GM21723 (cell line): ENCODE results near the gene ACAT2.
A peak's percentile ranks its signal among the peaks of the same experiment; 100 is the strongest.
"Not testable (repeated sequence)": the region's sequence is repeated elsewhere in the genome, so short reads cannot be mapped to it uniquely, and the experiment has no call there.

Source experiments
- ATAC-seq: cut with Tn5 transposase; IDR thresholded peaks from one replicate; pipeline ENCODE4 v1.9.1; 2021; ENCODE audit warnings: mild to moderate bottlenecking, moderate library complexity; ENCODE audit not compliant: unreplicated experiment

Gene ACAT2

DNA sequence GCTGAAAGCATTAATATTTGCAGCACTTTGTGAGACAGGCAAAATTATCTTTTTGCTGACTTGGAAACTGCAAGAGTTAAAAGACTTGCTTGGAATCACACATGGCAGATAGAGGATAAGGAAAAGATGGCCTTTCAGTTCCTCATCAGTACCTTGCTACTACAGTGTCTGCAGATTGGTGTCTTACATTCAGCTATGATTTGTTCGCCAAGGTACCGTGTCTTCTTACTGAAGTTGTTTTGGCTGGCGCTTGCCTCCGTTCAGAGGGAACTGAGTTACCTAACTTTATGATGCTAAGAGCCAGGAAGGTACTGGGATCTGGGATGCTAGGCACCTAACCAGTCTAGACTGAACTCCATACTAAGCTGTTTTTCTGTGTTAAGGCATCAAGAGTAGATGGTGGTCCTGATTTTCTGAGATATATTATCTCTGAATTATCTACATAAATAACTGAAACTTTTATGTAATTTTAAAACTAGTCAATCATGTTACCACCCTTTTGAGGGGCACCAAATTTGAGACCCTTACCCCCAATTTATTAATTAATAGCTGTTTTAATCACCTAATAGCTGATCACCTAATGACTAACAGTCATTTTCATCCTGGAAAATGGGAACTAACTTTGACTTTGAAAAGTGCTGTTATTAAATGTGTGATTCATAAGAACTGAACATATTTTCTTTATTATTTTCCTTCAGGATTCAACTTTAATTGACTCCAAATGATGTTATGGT, 32.1 kb upstream of the ACAT2 start:
- peak; percentile 16 for ATAC-seq

DNA sequence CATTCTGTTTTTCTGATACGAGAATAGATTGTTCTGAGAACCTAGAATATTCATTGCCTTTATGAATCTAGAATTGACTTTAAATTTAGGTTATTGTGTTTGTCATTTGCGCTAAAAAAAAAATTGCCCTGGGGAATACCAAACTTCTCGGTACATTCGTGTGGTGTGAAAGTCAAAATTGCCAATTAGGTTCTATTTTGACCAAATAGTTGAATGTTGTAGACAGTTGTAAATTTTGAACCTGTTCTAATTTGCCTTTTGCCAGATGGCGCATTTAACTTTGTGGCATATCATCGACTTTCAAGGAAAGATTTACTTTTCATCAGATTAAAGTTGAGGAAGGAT, 31.5 kb upstream of the ACAT2 start:
- ATAC-seq = no peak

DNA sequence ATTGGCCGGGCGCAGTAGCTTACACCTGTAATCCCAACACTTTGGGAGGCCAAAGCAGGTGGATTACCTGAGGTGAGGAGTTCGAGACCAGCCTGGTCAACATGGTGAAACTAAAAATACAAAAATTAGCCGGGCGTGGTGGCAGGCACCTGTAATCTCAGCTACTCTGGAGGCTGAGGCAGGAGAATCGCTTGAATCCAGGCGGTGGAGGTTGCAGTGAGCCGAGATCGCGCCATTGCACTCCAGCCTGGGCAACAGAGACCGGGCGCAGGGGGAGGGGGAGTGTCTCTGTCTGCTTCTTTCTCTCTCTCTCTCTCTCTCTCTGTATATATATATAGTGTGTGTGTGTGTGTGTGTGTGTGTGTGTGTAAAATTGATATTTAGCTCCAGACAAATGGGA, 29.3 kb upstream of the ACAT2 start:
- not testable (repeated sequence) for ATAC-seq

DNA sequence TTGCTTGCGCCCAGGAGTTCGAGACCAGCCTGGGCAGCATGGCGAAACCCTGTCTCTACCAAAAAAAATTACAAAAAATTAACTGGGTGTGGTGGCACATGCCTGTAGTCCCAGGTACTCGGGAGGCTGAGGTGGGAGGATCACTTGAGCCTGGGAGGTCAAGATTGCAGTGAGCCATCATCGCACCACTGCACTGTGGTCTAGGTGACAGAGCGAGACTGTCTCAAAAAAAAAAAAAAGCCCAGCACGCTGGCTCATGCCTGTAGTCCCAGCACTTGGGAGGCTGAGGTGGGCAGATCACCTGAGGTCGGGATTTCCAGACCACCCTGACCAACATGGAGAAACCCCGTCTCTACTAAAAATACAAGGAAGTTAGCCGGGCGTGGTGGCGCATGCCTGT, 28.4 kb upstream of the ACAT2 start:
- ATAC-seq = not testable (repeated sequence)

DNA sequence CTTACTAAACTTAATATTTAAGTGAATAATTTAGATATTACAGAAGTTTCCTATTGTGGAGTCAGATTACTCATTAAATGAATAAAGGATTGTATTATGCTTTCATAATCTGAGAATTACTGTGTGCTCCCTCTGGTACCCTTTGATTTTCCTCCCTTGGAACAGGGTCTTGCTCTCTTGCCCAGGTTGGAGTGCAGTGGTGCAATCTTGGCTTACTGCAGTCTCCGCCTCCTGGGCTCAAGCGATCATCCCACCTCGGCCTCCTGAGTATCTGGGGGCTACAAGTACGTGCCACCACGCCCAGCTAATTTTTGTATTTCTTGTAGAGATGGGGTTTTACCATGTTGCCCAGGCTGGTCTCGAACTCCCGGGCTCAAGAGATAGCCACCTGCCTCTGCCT, 24.9 kb upstream of the ACAT2 start:
- ATAC-seq = no peak

DNA sequence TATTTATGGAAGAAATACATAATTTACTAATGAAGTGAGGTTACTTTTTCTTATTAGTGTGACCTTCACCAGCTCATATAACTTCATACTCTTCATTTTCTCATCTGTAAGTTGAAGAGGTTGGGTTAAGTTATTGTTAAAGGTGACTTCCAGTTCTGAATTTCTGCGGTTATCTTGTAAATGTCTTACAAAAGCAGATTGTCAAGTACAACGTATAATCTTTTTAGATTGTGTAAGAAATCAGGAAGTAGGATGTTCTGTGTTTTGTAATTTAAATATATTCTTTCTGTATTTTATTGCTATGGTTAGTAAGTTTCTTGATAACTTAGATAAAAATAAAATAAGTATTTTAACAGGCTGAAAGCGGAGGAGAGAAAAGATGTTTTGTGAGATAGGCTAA, 22.5 kb upstream of the ACAT2 start:
- ATAC-seq = no peak

DNA sequence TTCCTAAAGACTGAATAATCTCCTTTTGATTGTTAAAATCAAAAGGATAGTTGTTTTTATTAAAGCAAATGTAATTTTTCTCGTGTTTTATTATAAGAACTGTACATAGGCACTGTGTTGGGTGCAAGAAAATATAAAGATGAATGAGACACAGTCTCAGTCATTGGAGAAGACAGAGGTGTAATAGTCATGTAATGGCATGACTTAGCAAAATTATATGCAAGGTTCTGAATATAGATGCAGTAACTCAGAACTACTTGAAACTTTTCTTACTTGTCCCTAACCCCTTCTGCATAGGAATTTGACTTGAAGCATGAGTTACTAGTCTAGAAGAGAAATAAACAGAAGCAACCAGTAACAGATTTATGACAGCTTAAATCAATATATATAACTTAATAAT, 19.7 kb upstream of the ACAT2 start:
- no peak for ATAC-seq

DNA sequence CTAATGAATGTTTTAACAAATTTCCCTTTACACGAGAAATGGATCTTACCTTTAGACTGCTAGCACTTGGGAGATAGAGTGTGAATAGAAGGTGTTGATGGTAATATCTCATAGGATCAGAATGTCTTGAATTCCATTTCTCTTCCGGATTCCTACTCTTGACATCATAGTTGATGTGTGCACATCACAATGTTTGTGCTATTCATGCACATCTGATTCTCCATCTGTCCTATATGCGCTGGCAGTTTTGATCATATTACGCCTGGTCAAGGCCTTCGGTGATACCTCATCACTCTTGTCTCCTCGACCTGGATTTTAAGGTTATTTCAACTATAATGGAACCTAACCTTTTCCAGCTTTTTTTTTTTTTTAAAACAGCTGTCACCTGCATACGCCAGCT, 16.8 kb upstream of the ACAT2 start:
- ATAC-seq = no peak

DNA sequence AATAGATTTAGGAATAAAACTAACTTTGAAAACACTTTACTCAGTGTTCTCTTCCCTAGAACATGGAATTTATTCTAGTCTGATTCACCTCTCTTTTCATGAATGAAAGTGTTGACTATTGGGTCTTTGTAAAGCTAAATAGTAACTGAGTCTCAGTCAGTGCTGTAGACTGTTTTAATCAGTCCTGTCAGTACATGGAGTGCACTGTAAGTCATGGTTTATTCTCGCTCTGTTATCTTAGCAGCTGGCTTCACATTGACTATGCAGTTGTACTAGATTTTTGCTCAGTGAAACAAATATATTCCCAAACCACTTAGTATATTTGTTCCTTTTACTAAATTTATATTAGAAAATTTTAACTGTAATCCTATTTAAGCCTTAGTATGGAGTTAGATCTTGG, 15.1 kb upstream of the ACAT2 start:
- ATAC-seq = no peak

DNA sequence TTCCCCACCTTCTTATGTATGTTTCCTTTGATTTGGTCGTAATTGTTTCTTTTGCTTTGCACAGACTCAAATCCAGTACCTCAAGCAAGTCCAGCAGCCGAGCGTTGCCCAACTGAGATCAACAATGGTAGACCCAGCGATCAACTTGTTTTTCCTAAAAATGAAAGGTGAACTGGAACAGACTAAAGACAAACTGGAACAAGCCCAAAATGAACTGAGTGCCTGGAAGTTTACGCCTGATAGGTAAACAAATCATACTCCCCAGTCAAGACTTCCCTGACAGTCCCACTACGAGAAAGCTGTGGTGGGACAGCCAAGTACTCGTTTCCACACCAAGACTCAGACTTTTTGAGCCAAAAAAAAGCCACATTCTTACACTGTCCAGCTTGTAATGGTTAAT, 13.7 kb upstream of the ACAT2 start:
- not testable (repeated sequence) for ATAC-seq

DNA sequence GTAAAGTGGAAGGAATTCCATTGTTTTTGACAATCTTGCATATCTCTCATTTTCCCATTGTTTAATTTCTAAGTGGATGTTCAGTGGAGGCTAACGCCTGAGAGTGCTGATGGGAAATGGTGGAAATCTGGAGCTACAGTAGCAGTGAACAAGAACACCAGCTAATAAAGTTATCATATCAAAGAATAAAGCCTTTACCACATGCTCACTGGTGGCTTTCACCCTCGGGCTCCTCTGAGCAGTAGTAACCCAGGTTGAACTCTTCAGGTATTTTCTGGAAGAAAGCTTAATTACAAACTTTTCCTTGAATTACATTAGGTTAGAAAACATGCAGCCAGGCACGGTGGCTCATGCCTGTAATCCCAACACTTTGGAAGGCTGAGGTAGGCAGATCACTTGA, 10.4 kb upstream of the ACAT2 start:
- no peak for ATAC-seq

DNA sequence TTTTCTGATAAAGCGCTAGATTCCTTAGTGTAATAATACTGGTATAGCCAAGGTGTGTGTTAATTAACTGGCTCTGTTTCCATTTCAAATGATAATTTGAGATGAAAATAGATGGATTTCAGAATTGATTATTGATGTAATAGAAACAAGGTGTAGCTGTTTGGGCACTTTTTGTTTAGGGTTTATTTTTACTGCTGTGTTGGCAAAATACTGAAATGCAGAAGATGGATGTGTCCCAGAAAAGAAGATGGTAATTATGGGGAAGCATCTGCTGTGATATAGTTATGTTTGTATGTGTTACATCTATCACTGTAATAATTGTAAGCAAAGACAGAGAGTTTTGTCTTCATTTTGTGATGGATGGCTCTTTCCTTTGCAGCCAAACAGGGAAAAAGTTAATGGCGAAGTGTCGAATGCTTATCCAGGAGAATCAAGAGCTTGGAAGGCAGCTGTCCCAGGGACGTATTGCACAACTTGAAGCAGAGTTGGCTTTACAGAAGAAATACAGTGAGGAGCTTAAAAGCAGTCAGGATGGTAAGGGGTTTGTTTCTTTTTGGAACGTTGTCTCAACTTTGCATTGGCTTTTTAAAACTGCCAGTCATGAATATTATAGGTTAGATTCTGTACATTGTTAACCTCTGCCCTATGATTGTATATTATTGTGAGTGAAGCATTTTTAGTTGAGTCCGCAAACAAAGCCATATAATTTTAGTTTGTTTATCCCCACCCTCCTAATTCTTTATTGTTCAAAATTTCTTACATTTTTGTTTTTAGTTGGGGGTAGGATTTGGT, 8.6 kb upstream of the ACAT2 start:
- ATAC-seq = no peak

DNA sequence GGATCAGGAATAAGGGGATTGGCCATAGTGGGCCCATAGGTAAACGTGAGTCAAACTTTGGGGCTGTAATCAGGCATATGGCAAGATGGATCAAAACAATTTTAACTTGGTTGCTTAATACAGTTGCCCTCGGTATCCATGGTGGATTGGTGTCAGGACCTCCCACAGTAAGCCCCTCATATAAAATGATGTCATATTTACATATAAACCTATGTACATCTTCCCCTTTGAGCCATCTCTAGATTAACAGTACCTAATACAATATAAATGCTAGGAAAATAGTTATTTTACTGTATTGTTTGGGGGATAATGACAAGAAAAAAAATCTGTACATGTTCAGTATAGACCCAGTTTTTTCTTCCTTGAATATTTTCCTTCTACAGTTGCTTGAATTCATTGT, 7.4 kb upstream of the ACAT2 start:
- no peak for ATAC-seq

DNA sequence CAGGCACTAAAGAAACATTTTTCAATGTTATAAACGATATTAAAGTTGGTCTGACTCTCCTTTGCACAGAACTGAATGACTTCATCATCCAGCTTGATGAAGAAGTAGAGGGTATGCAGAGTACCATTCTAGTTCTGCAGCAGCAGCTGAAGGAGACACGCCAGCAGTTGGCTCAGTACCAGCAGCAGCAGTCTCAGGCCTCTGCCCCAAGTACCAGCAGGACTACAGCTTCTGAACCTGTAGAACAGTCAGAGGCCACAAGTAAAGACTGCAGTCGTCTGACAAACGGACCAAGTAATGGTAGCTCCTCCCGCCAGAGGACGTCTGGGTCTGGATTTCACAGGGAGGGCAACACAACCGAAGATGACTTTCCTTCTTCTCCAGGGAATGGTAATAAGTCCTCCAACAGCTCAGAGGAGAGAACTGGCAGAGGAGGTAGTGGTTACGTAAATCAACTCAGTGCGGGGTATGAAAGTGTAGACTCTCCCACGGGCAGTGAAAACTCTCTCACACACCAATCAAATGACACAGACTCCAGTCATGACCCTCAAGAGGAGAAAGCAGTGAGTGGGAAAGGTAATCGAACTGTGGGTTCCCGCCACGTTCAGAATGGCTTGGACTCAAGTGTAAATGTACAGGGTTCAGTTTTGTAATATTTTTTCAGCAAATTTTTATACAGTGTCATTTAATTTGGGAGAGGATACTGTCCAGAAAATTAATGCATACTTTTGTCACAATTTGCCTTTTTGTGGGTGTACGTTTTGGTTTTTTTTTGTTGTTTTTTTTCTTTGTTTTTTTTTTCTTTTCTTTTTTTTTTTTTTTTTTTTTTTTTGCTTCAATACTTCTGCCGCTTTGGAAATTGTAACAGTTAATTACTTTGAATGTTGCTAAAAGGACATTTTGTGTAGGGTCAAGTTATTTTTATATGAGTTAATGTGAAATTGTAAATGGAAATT, 6.6 kb upstream of the ACAT2 start:
- no peak for ATAC-seq

DNA sequence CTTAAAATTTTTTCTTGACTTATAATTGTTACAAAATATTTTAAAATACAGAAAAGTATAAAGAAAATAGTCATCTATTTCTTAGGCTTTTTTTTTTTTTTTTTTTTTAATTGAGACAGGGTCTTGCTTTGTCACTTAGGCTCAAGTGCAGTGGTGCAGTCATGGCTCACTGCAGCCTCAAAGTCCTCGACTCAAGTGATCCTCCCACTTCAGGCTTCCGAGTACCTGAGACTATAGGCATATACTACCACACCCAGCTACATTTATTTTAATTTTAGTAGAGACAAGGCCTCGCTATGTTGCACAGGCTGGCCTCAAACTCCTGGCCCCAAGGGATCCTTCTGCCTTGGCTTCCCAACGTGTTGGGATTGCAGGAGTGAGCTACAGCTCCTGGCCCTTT, 5.3 kb upstream of the ACAT2 start:
- no peak for ATAC-seq

DNA sequence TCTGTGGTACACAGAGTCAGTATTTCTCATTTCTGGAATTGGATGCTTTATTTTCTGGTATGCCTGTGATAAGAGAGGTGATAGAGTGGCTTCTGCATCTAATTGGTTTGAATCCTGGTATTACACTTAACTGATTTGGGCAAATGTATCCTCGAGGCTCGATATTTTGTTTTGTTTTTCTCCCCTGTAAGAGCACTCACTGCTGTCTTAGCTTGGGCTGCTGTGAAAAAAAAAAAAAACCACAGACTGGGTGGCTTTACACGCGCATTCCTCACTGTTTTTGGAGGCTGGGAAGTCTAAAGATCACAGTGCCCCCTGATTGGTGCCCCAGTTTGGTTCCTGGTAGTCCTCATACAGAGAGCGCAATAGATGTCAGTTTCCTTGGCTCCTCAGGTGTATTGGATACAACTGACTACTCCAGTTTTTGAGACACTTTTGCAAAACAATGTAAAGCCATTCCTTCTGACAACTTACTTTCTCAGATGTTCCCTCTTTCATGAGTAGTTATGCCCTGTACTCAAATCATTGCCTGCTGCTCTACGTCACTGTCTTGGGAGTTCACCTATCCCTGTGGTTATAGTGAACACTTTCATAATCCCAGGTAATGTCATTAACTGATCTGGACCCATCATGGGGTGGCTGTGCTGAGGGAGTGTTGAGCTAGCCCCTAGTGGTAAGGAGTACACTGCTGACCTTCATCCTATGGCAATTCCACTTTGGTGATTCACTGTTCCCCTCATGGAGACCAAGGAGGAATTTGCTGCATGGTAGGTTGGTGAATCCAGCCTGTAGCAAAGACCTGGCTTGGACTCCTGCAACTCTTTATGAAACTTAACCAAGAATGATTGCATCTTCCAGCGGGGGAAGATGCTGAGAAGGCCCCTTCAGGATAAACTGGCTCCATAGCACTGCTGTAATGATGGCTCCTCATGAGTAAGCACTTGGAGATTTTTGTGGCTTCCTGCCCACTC, 3.5 kb upstream of the ACAT2 start:
- ATAC-seq = no peak

DNA sequence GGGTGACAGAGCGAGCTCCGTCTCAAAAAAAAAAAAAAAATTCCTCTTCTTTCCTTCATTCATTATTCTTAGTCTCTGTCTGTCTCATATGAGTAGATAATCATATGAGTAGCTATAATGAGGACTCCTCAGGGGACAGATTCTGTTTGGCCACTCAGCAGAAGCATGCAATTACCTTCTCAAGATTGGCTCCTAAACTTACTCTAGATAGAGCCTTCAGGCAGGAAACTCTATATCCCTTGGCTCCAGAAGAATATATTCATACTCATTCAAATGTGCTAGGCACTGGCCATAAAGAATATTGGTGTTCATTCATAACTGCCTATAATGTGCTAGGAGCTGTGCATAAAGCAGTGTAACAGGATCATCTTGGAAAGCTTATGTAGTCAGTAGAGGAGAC, 2.2 kb upstream of the ACAT2 start:
- no peak for ATAC-seq

DNA sequence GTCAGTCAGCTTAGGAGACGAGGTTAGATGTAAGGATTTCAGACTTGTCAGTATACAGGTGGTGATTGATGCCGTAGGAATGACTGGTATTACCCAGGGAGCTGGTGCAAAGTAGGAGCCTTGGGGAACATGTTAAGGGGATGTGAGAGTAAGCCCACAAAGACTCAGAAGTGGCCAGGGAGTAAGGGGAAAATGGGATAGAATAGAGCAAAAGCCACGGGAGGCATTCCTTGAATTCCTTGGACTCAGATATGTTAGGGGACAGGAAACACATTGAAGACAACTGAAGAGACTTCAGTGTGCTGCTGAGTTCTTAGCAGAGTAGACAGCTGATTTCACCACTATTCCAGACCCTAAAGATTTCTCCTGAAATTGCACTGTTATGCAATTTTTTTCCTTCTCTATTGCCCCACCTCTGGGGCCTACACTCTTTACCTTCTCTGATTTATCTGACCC, 1.2 kb upstream of the ACAT2 start:
- no peak for ATAC-seq

DNA sequence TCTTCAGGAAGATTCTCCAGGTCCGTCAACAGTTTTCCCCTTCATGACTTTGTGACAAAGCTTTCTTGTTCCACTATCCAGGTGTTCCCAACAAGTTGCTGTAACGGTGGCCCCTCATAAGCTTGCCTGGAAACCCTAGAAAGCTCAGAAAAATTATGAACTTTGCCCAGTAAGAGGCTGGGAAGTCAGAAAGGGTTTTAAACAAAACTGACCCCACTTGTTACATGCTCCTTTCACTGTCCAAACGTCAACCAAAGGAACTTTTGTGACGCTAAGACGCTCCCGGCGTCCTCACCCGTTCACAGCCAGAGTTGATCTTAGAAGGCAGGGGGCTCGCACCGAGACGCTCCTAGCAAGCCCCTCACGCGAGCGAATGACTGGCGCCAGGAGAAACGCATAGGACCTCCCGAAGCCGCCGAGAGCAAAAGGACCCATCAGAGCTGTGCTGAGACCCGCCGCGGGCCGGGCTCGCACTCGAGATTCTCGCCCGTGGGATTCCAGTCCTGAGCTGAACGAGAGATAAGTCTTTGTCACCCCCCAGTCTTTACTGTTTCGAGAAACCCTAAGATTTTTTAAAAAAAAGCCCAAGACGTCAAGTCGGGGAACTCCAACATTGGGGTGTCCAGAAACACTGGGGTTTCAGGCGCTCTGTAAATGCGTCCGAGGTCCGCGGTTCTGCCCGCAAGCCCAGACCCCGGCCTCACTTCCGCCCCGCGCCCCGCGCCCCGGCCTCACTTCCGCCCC, 544 bp upstream of the ACAT2 start:
- ATAC-seq = peak; percentile 1
